H1 (cell line): ENCODE measurements around the gene ELOVL5. TPM values are rescaled to one million over a fixed set of nuclear protein-coding genes. Genes with fewer than 3 reads are reported as not detected.

ENCODE experiments used
- CTCF ChIA-PET: fragments of 300-600 bp; sonication (Branson Sonifier 250); formaldehyde crosslinking; loops from one replicate; lab custom pipeline; 2021; ENCODE audit not compliant: partially characterized antibody; lab: Charles Lee
- POLR2A ChIA-PET: fragments of 300-600 bp; sonication (Branson Sonifier 250); formaldehyde crosslinking; loops from one replicate; lab custom pipeline; 2021; ENCODE audit warnings: inconsistent platforms; ENCODE audit not compliant: partially characterized antibody; lab: Charles Lee
- DNase-seq, 2 experiments: peaks; one replicate each; pipeline versions ENCODE4 v3.0.0 to v3.0.0-alpha.2; 2010 to 2022; ENCODE audit warnings: low spot score in 2 of 2, low read depth in 1 of 2, mixed read lengths in 1 of 2
- FAIRE-seq: peaks from 2 replicates; lab custom pipeline; 2011; peaks lifted over from hg19 to GRCh38; lab: Jason Lieb, UNC
- H2AFZ ChIP-seq: 2 replicates; pipeline ENCODE4 v1.8.1; 2012; ENCODE audit warnings: low read length, inconsistent platforms
- H2AK5ac ChIP-seq: 2 replicates; pipeline ENCODE4 v1.6.1; 2013; ENCODE audit warnings: low read depth, low read length
- H2BK120ac ChIP-seq: replicated peaks from 2 replicates; pipeline ENCODE3; 2013; ENCODE audit warnings: low read depth, low read length, inconsistent platforms
- H2BK12ac ChIP-seq: 2 replicates; pipeline ENCODE4 v1.6.1; 2013; ENCODE audit warnings: low read depth, low read length
- H2BK15ac ChIP-seq: 2 replicates; pipeline ENCODE4 v1.6.1; 2013; ENCODE audit warnings: low read length
- H2BK20ac ChIP-seq: 2 replicates; pipeline ENCODE4 v1.6.1; 2013; ENCODE audit warnings: low read length
- H2BK5ac ChIP-seq: 2 replicates; pipeline ENCODE4 v1.6.1; 2013; ENCODE audit warnings: low read depth, low read length
- H3K14ac ChIP-seq: 2 replicates; pipeline ENCODE4 v1.6.1; 2013; ENCODE audit warnings: inconsistent platforms; ENCODE audit not compliant: insufficient read length
- H3K18ac ChIP-seq: 2 replicates; pipeline ENCODE4 v1.6.1; 2013; ENCODE audit warnings: low read length; ENCODE audit errors: extremely low read depth
- H3K23ac ChIP-seq: 2 replicates; pipeline ENCODE4 v1.6.1; 2013; ENCODE audit warnings: inconsistent platforms; ENCODE audit not compliant: insufficient read length
- H3K23me2 ChIP-seq: 2 replicates; pipeline ENCODE4 v1.6.1; 2013; ENCODE audit warnings: low read depth, low read length
- H3K27ac ChIP-seq: 2 replicates; pipeline ENCODE4 v1.6.1; 2011; ENCODE audit warnings: low read depth, low read length, inconsistent platforms
- H3K27me3 ChIP-seq, 4 experiments: replicated peaks in 1 of 4; 1 replicate in 1 of 4; 2 replicates in 3 of 4; pipeline versions ENCODE4 v1.6.1 to v1.8.1; 2011 to 2013; ENCODE audit warnings: low read length in 3 of 4, mild to moderate bottlenecking in 3 of 4, inconsistent platforms in 2 of 4, mixed read lengths in 2 of 4, moderate library complexity in 1 of 4; ENCODE audit not compliant: control insufficient read depth in 3 of 4, insufficient read depth in 3 of 4; ENCODE audit errors: extremely low read depth in 1 of 4
- H3K36me3 ChIP-seq, 4 experiments: 2 replicates each; pipeline versions ENCODE4 v1.6.1 to v1.8.1; 2011 to 2013; ENCODE audit warnings: mild to moderate bottlenecking in 4 of 4, low read length in 3 of 4, moderate library complexity in 2 of 4, control low read depth in 1 of 4, inconsistent platforms in 1 of 4; ENCODE audit not compliant: insufficient read depth in 4 of 4, control insufficient read depth in 2 of 4
- H3K4ac ChIP-seq: replicated peaks from 2 replicates; pipeline ENCODE3; 2013; ENCODE audit warnings: low read length, low read depth, mixed read lengths, inconsistent platforms; ENCODE audit not compliant: insufficient read length
- H3K4me1 ChIP-seq, 4 experiments: replicated peaks in 1 of 4; 1 replicate in 1 of 4; 2 replicates in 3 of 4; pipeline versions ENCODE4 v1.6.1 to v1.8.1; 2011 to 2013; ENCODE audit warnings: low read length in 3 of 4, inconsistent platforms in 2 of 4, mixed read lengths in 1 of 4; ENCODE audit not compliant: insufficient read depth in 4 of 4, control insufficient read depth in 3 of 4
- H3K4me2 ChIP-seq, 2 experiments: 2 replicates each; pipeline versions ENCODE4 v1.6.1 to v1.8.1; 2011 to 2013; ENCODE audit warnings: low read depth in 2 of 2, low read length in 2 of 2, control low read depth in 1 of 2, inconsistent platforms in 1 of 2, mild to moderate bottlenecking in 1 of 2; ENCODE audit not compliant: insufficient read depth in 1 of 2
- H3K4me3 ChIP-seq, 4 experiments: fragments of 200-600, 300-600 bp in 1 of 4; sonication (generic), shearing (Covaris generic), sonication (Bioruptor Twin) in 1 of 4; 2 replicates each; pipeline versions ENCODE4 v1.5.1 to v1.8.1; 2011 to 2016; ENCODE audit warnings: low read length in 4 of 4, low read depth in 3 of 4, control low read depth in 2 of 4, inconsistent platforms in 2 of 4, mild to moderate bottlenecking in 2 of 4, mixed read lengths in 1 of 4, moderate library complexity in 1 of 4; ENCODE audit not compliant: insufficient read depth in 2 of 4; ENCODE audit errors: extremely low read depth in 1 of 4
- H3K56ac ChIP-seq: replicated peaks from 2 replicates; pipeline ENCODE3; 2013; ENCODE audit warnings: low read depth, mild to moderate bottlenecking, mixed read lengths, low read length, inconsistent platforms; ENCODE audit not compliant: insufficient read length
- H3K79me1 ChIP-seq: 2 replicates; pipeline ENCODE4 v1.6.1; 2013; ENCODE audit warnings: low read depth, low read length, control low read depth
- H3K79me2 ChIP-seq, 2 experiments: 2 replicates each; pipeline versions ENCODE4 v1.6.1 to v1.8.1; 2012 to 2013; ENCODE audit warnings: low read length in 2 of 2, mild to moderate bottlenecking in 2 of 2, inconsistent platforms in 1 of 2; ENCODE audit not compliant: insufficient read depth in 2 of 2, control insufficient read depth in 1 of 2
- H3K9ac ChIP-seq, 4 experiments: replicated peaks in 1 of 4; 1 replicate in 1 of 4; 2 replicates in 3 of 4; pipeline versions ENCODE4 v1.6.1 to v1.8.1; 2011 to 2013; ENCODE audit warnings: low read depth in 3 of 4, low read length in 3 of 4, control low read depth in 2 of 4, mild to moderate bottlenecking in 2 of 4, moderate library complexity in 2 of 4, inconsistent platforms in 1 of 4; ENCODE audit errors: extremely low read depth in 1 of 4
- H3K9me3 ChIP-seq, 2 experiments: 2 replicates each; pipeline versions ENCODE4 v1.6.1 to v1.8.1; 2012 to 2013; ENCODE audit warnings: mild to moderate bottlenecking in 2 of 2, moderate library complexity in 2 of 2, control low read depth in 1 of 2, inconsistent platforms in 1 of 2, low read depth in 1 of 2, low read length in 1 of 2, mixed read lengths in 1 of 2; ENCODE audit not compliant: insufficient read depth in 2 of 2
- H4K20me1 ChIP-seq, 2 experiments: replicated peaks in 1 of 2; 2 replicates each; pipeline versions ENCODE3 to v1.8.1; 2011 to 2013; ENCODE audit warnings: inconsistent platforms in 2 of 2, low read length in 2 of 2, mild to moderate bottlenecking in 1 of 2; ENCODE audit not compliant: insufficient read depth in 2 of 2, control insufficient read depth in 1 of 2
- H4K5ac ChIP-seq: 2 replicates; pipeline ENCODE4 v1.6.1; 2013; ENCODE audit warnings: low read length, low read depth, mixed read lengths, inconsistent platforms; ENCODE audit not compliant: insufficient read length
- H4K8ac ChIP-seq: 2 replicates; pipeline ENCODE4 v1.8.0; 2013; ENCODE audit warnings: mild to moderate bottlenecking, moderate library complexity, low read length, inconsistent platforms; ENCODE audit not compliant: insufficient read depth; ENCODE audit errors: extremely low read depth
- H4K91ac ChIP-seq: replicated peaks from 2 replicates; pipeline ENCODE3; 2013; ENCODE audit warnings: low read length, mixed read lengths, inconsistent platforms; ENCODE audit not compliant: insufficient read length
- ASH2L ChIP-seq: fragments of 200-600, 300-600 bp; sonication (generic); IDR thresholded peaks from one replicate; pipeline ENCODE4 v1.7.1; 2017; ENCODE audit warnings: low read length
- CHD1 ChIP-seq: IDR thresholded peaks from 2 replicates; pipeline ENCODE4 v1.6.1; 2012; ENCODE audit warnings: low read depth, low read length, improper control_type of control experiment
- E2F6 ChIP-seq: IDR thresholded peaks from 2 replicates; pipeline ENCODE4 v1.6.1; 2012; ENCODE audit warnings: inconsistent platforms
- EGR1 ChIP-seq: IDR thresholded peaks from 2 replicates; pipeline ENCODE4 v1.6.1; 2011; ENCODE audit warnings: low read depth, low read length, borderline replicate concordance
- EP300 ChIP-seq, 2 experiments: IDR thresholded peaks; 1 replicate in 1 of 2; 2 replicates in 1 of 2; pipeline ENCODE4 v1.6.1; 2011 to 2012; ENCODE audit warnings: low read depth in 2 of 2, low read length in 2 of 2, mild to moderate bottlenecking in 2 of 2, borderline replicate concordance in 1 of 2, inconsistent platforms in 1 of 2, moderate library complexity in 1 of 2
- GTF2F1 ChIP-seq: IDR thresholded peaks from 2 replicates; pipeline ENCODE4 v1.6.1; 2012; ENCODE audit warnings: low read depth, low read length, improper control_type of control experiment, borderline replicate concordance
- HDAC2 ChIP-seq, 2 experiments: fragments of 300-600 bp in 1 of 2; sonication (generic) in 1 of 2; IDR thresholded peaks; 2 replicates each; pipeline ENCODE4 v1.6.1; 2011 to 2012; ENCODE audit warnings: low read depth in 2 of 2, low read length in 2 of 2, mild to moderate bottlenecking in 2 of 2, moderate library complexity in 2 of 2, borderline replicate concordance in 1 of 2, inconsistent platforms in 1 of 2
- KDM4A ChIP-seq: IDR thresholded peaks from one replicate; pipeline ENCODE4 v1.7.1; 2012; ENCODE audit warnings: low read depth, mild to moderate bottlenecking, moderate library complexity, low read length, inconsistent platforms; ENCODE audit not compliant: severe bottlenecking
- SAP30 ChIP-seq: fragments of 300-600 bp; sonication (generic); IDR thresholded peaks from 2 replicates; pipeline ENCODE4 v1.7.1; 2012; ENCODE audit warnings: low read length, moderate library complexity, mild to moderate bottlenecking, inconsistent platforms; ENCODE audit not compliant: insufficient read depth, insufficient replicate concordance
- TAF1 ChIP-seq: IDR thresholded peaks from 2 replicates; pipeline ENCODE4 v1.6.1; 2011; ENCODE audit warnings: mild to moderate bottlenecking, low read depth, low read length
- WGBS, 2 experiments: shearing (Covaris generic) in 1 of 2; methylation state at CpG; one replicate each; pipeline versions ENCODE4 v1.1.6 to v1.1.7; 2013 to 2015; ENCODE audit warnings: low lambda C conversion rate in 2 of 2, mixed read lengths in 2 of 2, inconsistent platforms in 1 of 2, low coverage in 1 of 2, missing lambda C conversion rate in 1 of 2; ENCODE audit not compliant: insufficient replicate concordance in 2 of 2, insufficient coverage in 1 of 2, insufficient read length in 1 of 2; ENCODE audit errors: extremely low coverage in 1 of 2, missing lambda C conversion rate in 1 of 2; 5-methylcytosine and 5-hydroxymethylcytosine counted together
- polyA plus RNA-seq, 7 experiments: library from polyadenylated mRNA; depleted of rRNA in 3 of 7; stranded (reverse) in 5 of 7; unstranded in 2 of 7; fragments of >200 nt in 5 of 7; fragments of 200-250 nt in 2 of 7; gene quantifications; 1 replicate in 5 of 7; 2 replicates in 1 of 7; 4 replicates in 1 of 7; pipeline versions ENCODE4 v1.2.1 to v1.2.3, GENCODE V29; 2011 to 2013; ENCODE audit warnings: missing spikeins in 2 of 7, mixed read lengths in 2 of 7
- total RNA-seq: library from RNA; stranded (reverse); fragmentation: NEBNext Ultra II Directional; extraction: Animal tissue kit (Norgen Biotek cat#: 25700); gene quantifications from 2 replicates; pipeline ENCODE4 v1.2.1, GENCODE V29; 2021

ELOVL5 gene
- total and polyA plus RNA-seq, 2 of the 8 experiments (the other 6 are each of a cell fraction or from before 2014, with no cell fraction given): 113 to 156 TPM

GRCh38 chr6:53310771-53311585 is 37.8 kb downstream of the ELOVL5 start:
- H3K27me3 ChIP-seq: no peaks in the 10 kb centered on the region
- H3K9ac ChIP-seq: no peak overlapping the region
- H4K8ac ChIP-seq: no peak overlapping the region
- no peak overlapping the region for H3K14ac ChIP-seq
- DNase-seq: no peak
- H3K23me2 ChIP-seq: no peaks in the 10 kb centered on the region
- no peak overlapping the region for H3K27ac ChIP-seq
- H3K56ac ChIP-seq: no peak overlapping the region
- FAIRE-seq: no peak
- no peak overlapping the region for H2BK20ac ChIP-seq
- ChIA-PET POLR2A (interaction anchor here (0.5 kb wide), 1 partner anchor 366 kb away, joined by 3 read pairs; no protein-coding TSS in a partner anchor), CTCF (interaction anchor here (0.6 to 1.0 kb wide), 3 partner anchors 17 to 415 kb away, joined by 3 to 4 read pairs (median 4); no protein-coding TSS in a partner anchor)
- no peak overlapping the region for H2BK12ac ChIP-seq
- peaks cover 0 to 4% (median 1%) of the 10 kb centered on the region in 4 experiments; a peak in 1 of 8 replicates for H3K36me3 ChIP-seq
- peaks cover 8 to 13% of the 10 kb centered on the region in 2 experiments for H4K20me1 ChIP-seq
- no peak overlapping the region for H2BK120ac ChIP-seq
- no peak overlapping the region for H2BK15ac ChIP-seq
- no peak overlapping the region for H4K91ac ChIP-seq
- no peak overlapping the region for H2AK5ac ChIP-seq
- H2BK5ac ChIP-seq: no peak overlapping the region
- H2AFZ ChIP-seq: no peak overlapping the region
- peaks cover 12 to 97% of the 10 kb centered on the region in 2 experiments; a peak in 3 of 4 replicates for H3K79me2 ChIP-seq
- no peak overlapping the region for H3K4me2 ChIP-seq
- peaks cover 6% of the 10 kb centered on the region; the same call in 1 of the 2 replicates for H3K79me1 ChIP-seq
- H3K9me3 ChIP-seq: peaks cover 4 to 10% of the 10 kb centered on the region in 2 experiments; a peak in 2 of 4 replicates
- H4K5ac ChIP-seq: no peak overlapping the region
- 90% methylated on average over 6 of the region's 6 CpGs; no CpG with 5 or more reads in 1 of the 2 experiments for WGBS, 2 experiments
- H3K4ac ChIP-seq: no peak overlapping the region
- H3K4me3 ChIP-seq: no peak overlapping the region
- peaks cover 0 to 11% (median 3%) of the 10 kb centered on the region in 4 experiments; a peak in 4 of 7 replicates for H3K4me1 ChIP-seq
- H3K18ac ChIP-seq: no peak overlapping the region
- H3K23ac ChIP-seq: no peak overlapping the region
- TF ChIP-seq KDM4A (no peak), E2F6 (no peak), GTF2F1 (no peak), SAP30 (no peak), ASH2L (no peak), CHD1 (no peak), EP300 (IDR thresholded peaks at IDR 0.05; ENCODE audit: borderline replicate concordance in 1 of 2, low read depth in 2 of 2, low read length in 2 of 2) (no peak), HDAC2 (IDR thresholded peaks at IDR 0.05; ENCODE audit: borderline replicate concordance in 1 of 2, low read depth in 2 of 2, low read length in 2 of 2) (no peak), TAF1 (no peak), EGR1 (no peak)
